SK-N-MC (cell line): ENCODE measurements around the gene MT1E.

Source experiments
- DNase-seq: peaks from one replicate; pipeline ENCODE4 v3.0.0-alpha.2; 2011; ENCODE audit warnings: low read depth, low spot score
- H3K27ac ChIP-seq: fragments of 200-600 bp; sonication (generic); 2 replicates; pipeline ENCODE4 v1.5.1; 2016; ENCODE audit warnings: mixed run types
- H3K36me3 ChIP-seq: fragments of 200-600 bp; sonication (generic); 2 replicates; pipeline ENCODE4 v1.6.1; 2017; ENCODE audit warnings: antibody characterized with exemption, low read length, mixed read lengths; ENCODE audit not compliant: insufficient read depth
- H3K4me3 ChIP-seq: fragments of 200-600 bp; sonication (generic); 2 replicates; pipeline ENCODE4 v1.5.1; 2016
- H3K9ac ChIP-seq: fragments of 200-600 bp; sonication (generic); 2 replicates; pipeline ENCODE4 v1.8.0; 2017; ENCODE audit warnings: mixed run types, mixed read lengths; ENCODE audit not compliant: insufficient read length
- H3K9me3 ChIP-seq: fragments of 200-600 bp; sonication (generic); 2 replicates; pipeline ENCODE4 v1.6.1; 2017; ENCODE audit warnings: low read depth, mild to moderate bottlenecking, antibody characterized with exemption, low read length, moderate library complexity, mixed read lengths
- EZH2 ChIP-seq: fragments of 200-600 bp; sonication (generic); IDR thresholded peaks from one replicate; pipeline ENCODE4 v1.6.1; 2017; ENCODE audit warnings: antibody characterized with exemption
- FOXP2 ChIP-seq: optimal IDR thresholded peaks from 2 replicates; pipeline ENCODE3; 2011; ENCODE audit warnings: mild to moderate bottlenecking, moderate library complexity; ENCODE audit not compliant: insufficient read depth; ENCODE audit errors: extremely low read length, control extremely low read depth
- POLR2AphosphoS5 ChIP-seq: IDR thresholded peaks from 2 replicates; pipeline ENCODE4 v1.6.1; 2012; ENCODE audit warnings: mild to moderate bottlenecking, low read depth, low read length, borderline replicate concordance

Gene MT1E

DNA sequence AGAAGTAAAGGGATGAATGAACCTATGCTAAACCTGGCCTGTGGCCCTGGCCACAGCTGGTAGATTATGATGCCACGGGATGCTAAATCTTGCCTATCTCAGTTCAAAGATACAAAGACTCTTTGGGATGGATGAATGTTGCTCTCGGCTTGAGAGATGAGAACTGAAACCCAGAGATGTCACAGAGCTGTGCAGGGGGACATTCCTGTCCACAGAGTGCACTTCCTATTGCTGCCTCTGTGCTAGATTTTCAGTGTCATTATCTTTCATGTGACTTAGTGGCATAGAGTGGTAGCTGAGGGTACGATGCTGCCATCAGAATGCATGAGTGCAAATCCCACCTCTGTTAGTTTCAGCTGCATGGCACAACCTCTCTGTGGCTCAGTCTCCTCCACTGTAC is 4.6 kb downstream of the MT1E start:
- DNase-seq, result no peak
- H3K9ac ChIP-seq, result no peak overlapping the region

DNA sequence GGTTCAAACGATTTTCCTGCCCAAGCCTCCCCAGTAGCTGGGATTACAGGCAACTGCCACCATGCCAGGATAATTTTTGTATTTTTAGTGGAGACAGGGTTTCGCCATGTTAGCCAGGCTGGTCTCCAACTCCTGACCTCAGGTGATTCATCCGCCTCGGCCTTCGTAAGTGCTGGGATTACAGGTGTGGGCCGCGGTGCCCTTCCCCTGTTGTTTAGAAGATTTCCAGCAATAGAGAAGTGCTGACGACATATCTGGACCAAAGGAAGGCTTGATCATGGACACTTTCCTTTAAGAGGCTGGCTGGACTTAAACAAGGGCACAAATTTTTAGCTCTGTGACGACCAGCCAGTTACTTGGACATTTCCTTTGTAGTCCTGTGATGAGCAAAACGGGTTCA is 5.6 kb downstream of the MT1E start:
- no peak overlapping the region for H3K27ac ChIP-seq
- H3K9ac ChIP-seq, result no peak overlapping the region
- TF ChIP-seq EZH2 (no peak), FOXP2 (no peak), POLR2AphosphoS5 (no peak)
- no peak for DNase-seq
- no peak overlapping the region for H3K4me3 ChIP-seq
- no peaks in the 10 kb centered on the region for H3K9me3 ChIP-seq
- H3K36me3 ChIP-seq, result no peaks in the 10 kb centered on the region

More for the DNA sequence above, 4.6 kb downstream of the MT1E start:
- TF ChIP-seq FOXP2 (no peak), POLR2AphosphoS5 (no peak), EZH2 (no peak)
- Histone ChIP-seq H3K27ac (no peak overlapping the region), H3K9me3 (no peaks in the 10 kb centered on the region), H3K4me3 (no peak overlapping the region), H3K36me3 (no peaks in the 10 kb centered on the region)

GRCh38 chr16:56631832-56632155 is 6.2 kb downstream of the MT1E start:
- H3K9ac ChIP-seq, result no peak overlapping the region
- no peak overlapping the region for H3K27ac ChIP-seq
- no peaks in the 10 kb centered on the region for H3K36me3 ChIP-seq
- no peak overlapping the region for H3K4me3 ChIP-seq
- DNase-seq, result no peak
- no peak for TF ChIP-seq FOXP2
- TF ChIP-seq EZH2, result no peak
- TF ChIP-seq POLR2AphosphoS5, result no peak
- H3K9me3 ChIP-seq, result no peaks in the 10 kb centered on the region

GRCh38 chr16:56632156-56632847 is 6.7 kb downstream of the MT1E start, which contains the start of gene MT1M:
MT1M (plus strand) TSS chr16:56632659; CDS start chr16:56632732, 73 bp downstream.
- DNase-seq, result no peak
- H3K9me3 ChIP-seq, result no peaks in the 10 kb centered on the region
- no peak within 1 kb of the TSS for H3K4me3 ChIP-seq
- no peak within 1 kb of the TSS for H3K27ac ChIP-seq
- H3K9ac ChIP-seq, result no peak within 1 kb of the TSS
- no peak for TF ChIP-seq POLR2AphosphoS5
- TF ChIP-seq FOXP2, result no peak
- TF ChIP-seq EZH2, result no peak
- no peaks in the 10 kb centered on the region for H3K36me3 ChIP-seq

- TF ChIP-seq FOXP2 (no peak), POLR2AphosphoS5 (no peak), EZH2 (no peak)
- no peak overlapping the region for H3K4me3 ChIP-seq
- H3K9me3 ChIP-seq, result no peaks in the 10 kb centered on the region
- H3K9ac ChIP-seq, result no peak overlapping the region
- H3K27ac ChIP-seq, result no peak overlapping the region
- no peak for DNase-seq
- H3K36me3 ChIP-seq, result no peaks in the 10 kb centered on the region
Measured at GRCh38 chr16:56632848-56633365, 7.3 kb downstream of the MT1E start.

DNA sequence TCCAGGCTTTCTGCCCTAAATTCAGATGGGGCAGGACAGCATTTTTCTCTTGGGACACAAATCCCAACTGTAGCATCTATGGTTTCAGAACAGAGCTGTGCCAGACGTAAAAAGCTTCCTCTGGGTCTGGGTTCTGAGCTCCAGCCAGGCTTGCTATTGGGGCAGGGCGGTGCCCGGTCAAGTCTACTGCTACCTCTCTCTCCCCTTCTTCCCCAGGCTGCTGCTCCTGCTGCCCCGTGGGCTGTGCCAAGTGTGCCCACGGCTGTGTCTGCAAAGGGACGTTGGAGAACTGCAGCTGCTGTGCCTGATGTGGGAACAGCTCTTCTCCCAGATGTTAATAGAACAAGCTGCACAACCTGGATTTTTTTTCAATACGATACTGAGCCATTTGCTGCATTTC is 8.0 kb downstream of the MT1E start:
- no peak for DNase-seq
- TF ChIP-seq FOXP2 (no peak), POLR2AphosphoS5 (no peak), EZH2 (no peak)
- Histone ChIP-seq H3K36me3 (no peaks in the 10 kb centered on the region), H3K27ac (no peak overlapping the region), H3K9me3 (no peaks in the 10 kb centered on the region), H3K4me3 (no peak overlapping the region), H3K9ac (no peak overlapping the region)

DNA sequence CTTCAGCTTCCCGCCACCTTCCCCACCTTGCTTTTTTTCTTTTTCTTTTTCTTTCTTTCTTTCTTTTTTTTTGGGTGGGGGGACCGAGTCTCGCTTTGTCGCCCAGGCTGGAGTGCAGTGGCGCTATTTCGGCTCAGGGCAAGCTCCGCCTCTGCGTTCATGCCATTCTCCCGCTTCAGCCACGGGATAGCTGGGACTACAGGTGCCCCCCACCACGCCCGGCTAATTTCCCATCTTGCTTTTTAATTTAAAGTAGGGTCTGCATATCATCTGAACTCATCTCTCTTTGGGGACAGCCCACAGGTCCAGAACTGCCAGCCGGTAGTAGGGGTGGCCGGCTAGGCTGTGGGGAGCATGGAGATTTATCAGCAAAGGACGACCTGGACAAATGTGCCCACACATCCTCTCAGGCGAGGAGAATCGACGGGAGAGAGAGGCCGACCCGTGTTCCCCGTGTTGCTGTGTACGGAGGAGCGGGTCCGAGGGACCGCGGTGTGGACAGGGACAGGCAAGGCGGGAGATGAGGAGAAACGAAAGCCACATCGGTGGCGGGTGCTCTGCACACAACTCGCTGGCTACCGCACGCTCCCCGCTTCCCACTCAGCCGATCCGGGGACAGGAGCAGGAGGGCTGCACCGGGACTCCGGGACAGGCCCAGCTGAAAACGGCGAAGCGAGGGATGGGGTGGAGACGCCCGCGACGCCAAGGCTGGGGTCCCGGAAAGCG is 9.3 kb downstream of the MT1E start:
- Histone ChIP-seq H3K36me3 (no peaks in the 10 kb centered on the region), H3K9me3 (no peaks in the 10 kb centered on the region), H3K9ac (no peak overlapping the region), H3K27ac (no peak overlapping the region), H3K4me3 (no peak overlapping the region)
- no peak for DNase-seq
- TF ChIP-seq FOXP2 (no peak), EZH2 (no peak), POLR2AphosphoS5 (no peak)

- TF ChIP-seq EZH2 (no peak), FOXP2 (no peak), POLR2AphosphoS5 (no peak)
- no peak for DNase-seq
- Histone ChIP-seq H3K9ac (no peak overlapping the region), H3K36me3 (no peaks in the 10 kb centered on the region), H3K4me3 (no peak overlapping the region), H3K27ac (no peak overlapping the region), H3K9me3 (no peaks in the 10 kb centered on the region)
Measured at GRCh38 chr16:56635441-56635967, 9.9 kb downstream of the MT1E start.
